Upper lobe of right lung (tissue), 1 donor: ENCODE measurements around the gene SLC39A12. TPM values are rescaled to one million over a fixed set of nuclear protein-coding genes. Genes with fewer than 3 reads are reported as not detected.

Source experiments
- ATAC-seq: fragments of 200-7000 bp; cut with Tn5 transposase; one replicate; pipeline ENCODE4 v1.9.1; 2020; ENCODE audit warnings: mild to moderate bottlenecking, moderate library complexity
- DNase-seq: peaks from one replicate; pipeline ENCODE4 v3.0.0-alpha.2; 2020
- H3K27ac ChIP-seq: fragments of 200-600 bp; one replicate; pipeline ENCODE4 v1.8.0; 2022
- H3K27me3 ChIP-seq: fragments of 200-600 bp; one replicate; pipeline ENCODE4 v1.8.0; 2022; ENCODE audit warnings: mild to moderate bottlenecking
- H3K36me3 ChIP-seq: fragments of 200-600 bp; one replicate; pipeline ENCODE4 v1.8.0; 2022
- H3K4me1 ChIP-seq: fragments of 200-600 bp; one replicate; pipeline ENCODE4 v1.8.0; 2022
- H3K4me3 ChIP-seq: fragments of 200-600 bp; one replicate; pipeline ENCODE4 v1.8.0; 2022; ENCODE audit warnings: mild to moderate bottlenecking
- H3K9me3 ChIP-seq: fragments of 200-600 bp; one replicate; pipeline ENCODE4 v1.8.0; 2022
- intact Hi-C: fragments of 100-400 bp; cut with DNase I; formaldehyde crosslinking; loops from one replicate; pipeline ENCODE4 v1.11.0; 2022
- total RNA-seq: library from RNA; stranded (reverse); fragmentation: NEBNext Ultra II Directional; extraction: Animal tissue kit (Norgen Biotek cat#: 25700); gene quantifications from one replicate; pipeline ENCODE4 v1.2.1, GENCODE V29; 2021
- TF ChIP-seq, protein P1 (sequence below): fragments of 200-600 bp; IDR thresholded peaks from one replicate; pipeline ENCODE4 v1.8.0; 2022; ENCODE audit warnings: antibody characterized with exemption
- donor health status: DM: no; HTN: yes; CAD: no; lungs with severe emphysema.

The SLC39A12 gene
- total RNA-seq, 1 donor from 2014 or later: 0.29 TPM

DNA sequence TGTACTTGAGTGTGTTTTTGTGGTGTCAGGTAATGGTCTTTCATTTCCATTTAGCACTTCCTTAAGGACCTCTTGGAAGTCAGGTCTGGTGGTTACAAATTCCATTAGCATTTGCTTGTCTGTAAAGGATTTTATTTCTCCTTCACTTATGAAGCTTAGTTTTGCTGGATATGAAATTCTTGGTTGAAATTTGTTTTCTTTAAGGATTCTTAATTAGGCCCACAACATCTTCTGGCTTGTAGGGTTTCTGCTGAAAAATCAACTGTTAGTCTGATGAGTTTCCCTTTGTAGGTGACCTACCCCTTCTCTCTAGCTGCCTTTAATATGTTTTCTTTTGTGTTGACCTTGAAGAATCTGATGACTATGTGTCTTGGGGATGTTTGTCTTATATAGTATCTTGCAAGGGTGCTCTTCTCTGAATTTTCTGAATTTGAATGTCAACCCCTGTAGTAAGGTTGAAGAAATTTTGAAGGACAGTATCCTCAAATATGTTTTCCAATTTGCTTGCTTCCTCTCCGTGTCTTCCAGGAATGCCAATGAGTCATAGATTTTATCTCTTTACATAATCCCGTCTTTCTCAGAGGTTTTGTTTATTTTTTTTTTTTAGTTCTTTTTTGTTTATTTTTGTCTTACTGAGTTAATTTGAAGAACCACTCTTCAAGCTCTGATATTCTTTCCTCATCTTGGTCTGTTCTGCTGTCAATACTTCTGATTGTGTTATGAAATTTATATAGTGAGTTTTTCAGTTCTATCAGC lies 70.2 kb downstream of the SLC39A12 start:
- DNase-seq (no peak), ATAC-seq (no peak)
- Histone ChIP-seq H3K36me3 (no peaks in the 10 kb centered on the region), H3K27me3 (no peaks in the 10 kb centered on the region), H3K9me3 (no peaks in the 10 kb centered on the region), H3K4me1 (no peaks in the 10 kb centered on the region), H3K4me3 (no peak overlapping the region), H3K27ac (no peak overlapping the region)
- intact Hi-C loops: no loop called here
- TF ChIP-seq, protein P1, sequence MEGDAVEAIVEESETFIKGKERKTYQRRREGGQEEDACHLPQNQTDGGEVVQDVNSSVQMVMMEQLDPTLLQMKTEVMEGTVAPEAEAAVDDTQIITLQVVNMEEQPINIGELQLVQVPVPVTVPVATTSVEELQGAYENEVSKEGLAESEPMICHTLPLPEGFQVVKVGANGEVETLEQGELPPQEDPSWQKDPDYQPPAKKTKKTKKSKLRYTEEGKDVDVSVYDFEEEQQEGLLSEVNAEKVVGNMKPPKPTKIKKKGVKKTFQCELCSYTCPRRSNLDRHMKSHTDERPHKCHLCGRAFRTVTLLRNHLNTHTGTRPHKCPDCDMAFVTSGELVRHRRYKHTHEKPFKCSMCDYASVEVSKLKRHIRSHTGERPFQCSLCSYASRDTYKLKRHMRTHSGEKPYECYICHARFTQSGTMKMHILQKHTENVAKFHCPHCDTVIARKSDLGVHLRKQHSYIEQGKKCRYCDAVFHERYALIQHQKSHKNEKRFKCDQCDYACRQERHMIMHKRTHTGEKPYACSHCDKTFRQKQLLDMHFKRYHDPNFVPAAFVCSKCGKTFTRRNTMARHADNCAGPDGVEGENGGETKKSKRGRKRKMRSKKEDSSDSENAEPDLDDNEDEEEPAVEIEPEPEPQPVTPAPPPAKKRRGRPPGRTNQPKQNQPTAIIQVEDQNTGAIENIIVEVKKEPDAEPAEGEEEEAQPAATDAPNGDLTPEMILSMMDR: no peak

DNA sequence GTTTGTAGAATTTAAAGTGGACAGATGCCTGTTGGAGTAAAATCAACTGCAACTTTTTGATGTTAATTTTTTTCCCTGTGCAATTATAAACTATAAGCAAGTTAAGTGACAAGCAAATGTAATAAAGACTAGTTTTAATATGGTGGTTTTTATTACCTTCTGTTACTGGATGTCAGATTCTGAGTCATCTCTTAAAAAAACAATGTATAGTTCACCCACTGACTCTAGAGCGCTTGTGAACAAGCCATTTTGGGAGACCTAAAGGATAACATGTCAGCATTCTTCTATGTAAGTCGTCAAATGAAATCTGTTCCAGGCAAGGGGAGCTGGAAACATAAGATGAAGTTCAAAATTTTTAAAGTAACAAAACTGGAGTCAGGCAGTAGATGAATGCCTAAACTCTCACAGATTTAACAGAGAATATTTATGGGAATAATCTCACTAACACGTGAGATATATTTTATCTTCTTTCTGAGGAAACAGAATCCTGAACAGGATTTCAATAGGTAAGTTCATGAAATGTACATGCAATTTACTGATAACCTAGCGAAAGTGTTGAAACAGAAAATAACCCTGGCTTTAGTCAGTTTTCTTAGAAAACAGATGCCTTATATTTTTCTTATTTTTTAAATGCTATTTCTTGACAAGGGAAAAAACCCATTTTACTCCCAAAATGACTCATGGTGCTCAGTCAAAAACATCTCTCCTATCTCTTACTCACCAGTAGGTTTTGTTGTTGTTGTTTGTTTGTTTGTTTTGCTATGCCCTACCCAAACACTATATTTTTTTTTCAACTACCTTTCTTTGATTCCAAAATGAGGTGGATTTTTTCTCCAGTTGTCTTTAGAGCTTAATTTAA lies 91.7 kb downstream of the SLC39A12 start:
- H3K27ac ChIP-seq: no peak overlapping the region
- no peaks in the 10 kb centered on the region for H3K27me3 ChIP-seq
- no peaks in the 10 kb centered on the region for H3K9me3 ChIP-seq
- H3K4me3 ChIP-seq: no peak overlapping the region
- intact Hi-C loops: no loop called here
- H3K36me3 ChIP-seq: no peaks in the 10 kb centered on the region
- no peaks in the 10 kb centered on the region for H3K4me1 ChIP-seq
- ATAC-seq (no peak), DNase-seq (no peak)
- TF ChIP-seq, protein P1: no peak

DNA sequence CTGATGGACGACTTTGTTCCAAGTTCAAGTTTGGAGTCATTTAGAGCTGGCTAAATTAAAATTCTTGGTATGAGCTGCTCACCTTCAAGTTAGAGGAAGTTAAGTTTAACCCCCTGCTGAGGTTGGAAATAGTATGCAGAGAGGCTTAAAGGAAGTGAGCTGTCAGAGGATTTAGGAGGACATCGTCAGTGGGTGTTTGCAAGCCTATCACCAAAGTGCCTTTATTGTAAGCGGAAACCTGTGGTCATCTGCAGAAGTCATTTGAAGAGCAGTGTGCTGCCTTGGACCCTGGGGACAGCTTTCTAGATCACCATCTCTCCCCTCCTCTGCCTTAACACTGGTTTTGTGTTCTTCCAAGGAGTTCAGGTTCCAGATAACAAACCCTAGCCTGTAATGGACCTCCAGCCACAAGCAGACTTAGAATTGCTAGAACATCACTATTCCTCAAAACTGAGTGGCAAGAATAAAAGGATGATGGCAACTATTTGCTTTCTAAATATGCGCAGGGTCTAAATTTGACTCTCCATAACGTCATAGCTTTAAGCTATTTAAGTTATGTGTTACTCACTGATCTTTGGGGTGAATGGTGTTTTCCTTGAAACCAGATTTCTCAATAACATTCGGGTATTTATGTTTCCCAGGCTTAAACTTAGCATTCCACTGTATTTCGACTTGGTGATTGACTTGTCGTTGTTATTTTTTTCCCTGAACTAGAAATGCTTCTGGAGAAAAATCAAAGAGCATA lies 93.4 kb downstream of the SLC39A12 start:
- DNase-seq (no peak), ATAC-seq (no peak)
- Histone ChIP-seq H3K27me3 (no peaks in the 10 kb centered on the region), H3K36me3 (no peaks in the 10 kb centered on the region), H3K4me1 (no peaks in the 10 kb centered on the region), H3K4me3 (no peak overlapping the region), H3K9me3 (no peaks in the 10 kb centered on the region), H3K27ac (no peak overlapping the region)
- intact Hi-C loops: no loop called here
- TF ChIP-seq, protein P1: no peak

DNA sequence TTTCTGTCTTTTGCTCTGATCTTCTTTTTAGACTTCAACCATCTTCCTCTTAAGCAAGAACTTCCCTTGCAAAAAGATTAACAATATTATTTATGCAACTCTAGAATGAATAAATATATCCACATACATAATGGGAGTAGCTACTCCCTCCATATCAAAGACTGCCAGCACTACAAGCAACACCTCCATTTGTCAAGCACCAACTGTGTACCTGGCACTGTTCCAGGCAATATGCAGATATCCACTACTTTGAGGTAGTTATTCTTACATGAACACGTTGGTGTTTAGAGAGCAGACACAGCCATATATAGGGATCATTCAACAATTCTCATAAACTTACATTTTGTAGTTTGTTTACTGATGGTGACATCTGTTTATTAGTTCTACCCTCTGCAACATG lies 104.9 kb downstream of the SLC39A12 start:
- no peaks in the 10 kb centered on the region for H3K4me1 ChIP-seq
- no peak overlapping the region for H3K4me3 ChIP-seq
- no peaks in the 10 kb centered on the region for H3K27me3 ChIP-seq
- H3K36me3 ChIP-seq: no peaks in the 10 kb centered on the region
- no peak for DNase-seq
- TF ChIP-seq, protein P1: no peak
- H3K9me3 ChIP-seq: no peaks in the 10 kb centered on the region
- no peak overlapping the region for H3K27ac ChIP-seq
- ATAC-seq: no peak
- intact Hi-C loops: no loop called here

DNA sequence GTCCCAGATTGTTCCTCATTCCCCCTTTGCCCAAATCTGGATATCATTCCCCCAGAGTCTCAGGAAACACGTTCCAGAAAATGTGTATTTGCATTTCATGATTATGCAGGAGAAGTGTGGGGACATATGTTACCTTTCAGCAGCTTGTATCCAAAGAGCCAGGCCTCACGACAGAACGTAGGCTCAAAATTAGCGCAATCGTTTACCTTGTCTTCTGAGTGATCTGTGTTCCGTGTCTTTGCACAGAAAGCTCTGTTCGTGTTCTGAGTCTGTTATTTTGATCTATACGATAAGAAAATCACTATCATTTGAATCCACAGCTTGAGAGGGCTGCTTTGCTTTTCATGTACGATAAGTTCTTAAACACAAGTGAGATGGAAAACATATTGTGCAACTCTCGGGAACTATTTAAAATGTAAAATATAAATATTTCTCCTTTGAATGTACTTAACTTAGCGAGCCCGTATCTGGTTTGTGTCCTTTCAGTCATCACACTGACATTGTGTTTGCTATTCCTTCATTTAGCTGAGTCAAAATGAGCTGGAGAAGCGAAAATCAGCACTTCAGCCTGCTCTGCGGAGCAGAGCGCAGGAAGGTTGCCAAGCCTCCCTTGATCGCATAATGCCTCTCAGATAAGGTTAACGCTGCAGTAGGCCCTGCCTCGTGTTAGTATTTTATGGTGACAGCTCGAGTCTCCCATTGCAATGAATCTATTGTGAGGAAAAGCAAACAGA lies 108.3 kb downstream of the SLC39A12 start:
- H3K27ac ChIP-seq: no peak overlapping the region
- H3K4me3 ChIP-seq: no peak overlapping the region
- DNase-seq (no peak), ATAC-seq (no peak)
- intact Hi-C loops: no loop called here
- H3K9me3 ChIP-seq: no peaks in the 10 kb centered on the region
- TF ChIP-seq, protein P1: no peak
- no peaks in the 10 kb centered on the region for H3K36me3 ChIP-seq
- H3K4me1 ChIP-seq: no peaks in the 10 kb centered on the region
- H3K27me3 ChIP-seq: no peaks in the 10 kb centered on the region
